H1 (cell line): ENCODE data around the gene S100P. TPM values are rescaled to one million over a fixed set of nuclear protein-coding genes. Genes with fewer than 3 reads are reported as not detected.

Experiments used
- E2F6 ChIP-seq: IDR thresholded peaks from 2 replicates; pipeline ENCODE4 v1.6.1; 2012; ENCODE audit warnings: inconsistent platforms
- FOSL1 ChIP-seq: IDR thresholded peaks from 2 replicates; pipeline ENCODE4 v1.6.1; 2011; ENCODE audit warnings: mild to moderate bottlenecking, low read depth, low read length, moderate library complexity; ENCODE audit not compliant: insufficient read depth
- MAFK ChIP-seq: IDR thresholded peaks from 2 replicates; pipeline ENCODE4 v1.6.1; 2012; ENCODE audit warnings: low read depth, mild to moderate bottlenecking, improper control_type of control experiment, low read length
- TAF7 ChIP-seq: optimal IDR thresholded peaks from 2 replicates; pipeline ENCODE3; 2011; ENCODE audit warnings: low read depth, mild to moderate bottlenecking, inconsistent platforms, low read length, moderate library complexity, borderline replicate concordance
- polyA plus RNA-seq, 7 experiments: library from polyadenylated mRNA; depleted of rRNA in 3 of 7; stranded (reverse) in 5 of 7; unstranded in 2 of 7; fragments of >200 nt in 5 of 7; fragments of 200-250 nt in 2 of 7; gene quantifications; 1 replicate in 5 of 7; 2 replicates in 1 of 7; 4 replicates in 1 of 7; pipeline versions ENCODE4 v1.2.1 to v1.2.3, GENCODE V29; 2011 to 2013; ENCODE audit warnings: missing spikeins in 2 of 7, mixed read lengths in 2 of 7
- total RNA-seq: library from RNA; stranded (reverse); fragmentation: NEBNext Ultra II Directional; extraction: Animal tissue kit (Norgen Biotek cat#: 25700); gene quantifications from 2 replicates; pipeline ENCODE4 v1.2.1, GENCODE V29; 2021

The S100P gene
- total and polyA plus RNA-seq, 2 of the 8 experiments (the other 6 are each of a cell fraction or from before 2014, with no cell fraction given), result not detected

- no peak for TF ChIP-seq E2F6
- TF ChIP-seq FOSL1, result no peak
- no peak for TF ChIP-seq MAFK
- TF ChIP-seq TAF7, result no peak
Observed at GRCh38 chr4:6739920-6740319, 46.2 kb downstream of the S100P start (continued).
